WTC11 (cell line): ENCODE results near the gene CD276. TPM values are rescaled to one million over a fixed set of nuclear protein-coding genes. Genes with fewer than 3 reads are reported as not detected.
A peak's percentile ranks its signal among the peaks of the same experiment; 100 is the strongest.

Experiments used
- ATAC-seq: fragments of 200-7000 bp; cut with Tn5 transposase; 2 replicates; pipeline ENCODE4 v1.10.0; 2021; ENCODE audit warnings: mild to moderate bottlenecking, moderate library complexity
- CTCF ChIA-PET: fragments of 300-600 bp; sonication (Branson Sonifier 250); formaldehyde crosslinking; loops from one replicate; lab custom pipeline; 2021; ENCODE audit warnings: antibody characterized with exemption; lab: Charles Lee
- POLR2A ChIA-PET: fragments of 350-600 bp; sonication (Branson Sonifier 250); formaldehyde crosslinking; loops from one replicate; lab custom pipeline; 2021; ENCODE audit warnings: antibody characterized with exemption; lab: Charles Lee
- DNase-seq: peaks from one replicate; pipeline ENCODE4 v3.0.0; 2021; ENCODE audit warnings: low spot score
- H3K27ac Mint-ChIP-seq: 2 replicates; pipeline ENCODE4 v1.8.0; 2021; ENCODE audit warnings: mixed read lengths
- H3K27me3 Mint-ChIP-seq: 2 replicates; pipeline ENCODE4 v1.8.0; 2021; ENCODE audit warnings: low read depth, mild to moderate bottlenecking, moderate library complexity, mixed read lengths
- H3K36me3 Mint-ChIP-seq: 2 replicates; pipeline ENCODE4 v1.8.0; 2021; ENCODE audit warnings: mixed read lengths
- H3K4me1 Mint-ChIP-seq: 2 replicates; pipeline ENCODE4 v1.8.0; 2022; ENCODE audit warnings: mixed read lengths
- H3K4me3 Mint-ChIP-seq: 2 replicates; pipeline ENCODE4 v1.8.0; 2021; ENCODE audit warnings: mild to moderate bottlenecking, moderate library complexity, mixed read lengths
- H3K9me3 Mint-ChIP-seq: 2 replicates; pipeline ENCODE4 v1.8.0; 2021; ENCODE audit warnings: mixed read lengths
- AR ChIP-seq: fragments of 250-450 bp; sonication (Bioruptor Pico); IDR thresholded peaks from 2 replicates; pipeline ENCODE4 v1.9.0; 2021; ENCODE audit warnings: mild to moderate bottlenecking
- E2F4 ChIP-seq: sonication (generic); formaldehyde crosslinking; IDR thresholded peaks from 2 replicates; pipeline ENCODE4 v1.8.1; 2022; ENCODE audit warnings: low read depth, mild to moderate bottlenecking, moderate library complexity, missing genetic modification reagents, borderline replicate concordance
- FOXP1 ChIP-seq: sonication (generic); formaldehyde crosslinking; IDR thresholded peaks from 2 replicates; pipeline ENCODE4 v1.8.0; 2022; ENCODE audit warnings: missing genetic modification reagents, mild to moderate bottlenecking, moderate library complexity, borderline replicate concordance
- FOXP4 ChIP-seq: sonication (generic); formaldehyde crosslinking; IDR thresholded peaks from 2 replicates; pipeline ENCODE4 v1.8.0; 2022; ENCODE audit warnings: mild to moderate bottlenecking, missing genetic modification reagents
- GABPB1 ChIP-seq: sonication (generic); formaldehyde crosslinking; IDR thresholded peaks from 2 replicates; pipeline ENCODE4 v1.8.1; 2023; ENCODE audit warnings: mild to moderate bottlenecking, missing genetic modification reagents
- IRF1 ChIP-seq: sonication (generic); formaldehyde crosslinking; IDR thresholded peaks from 2 replicates; pipeline ENCODE4 v1.8.0; 2023; ENCODE audit warnings: missing genetic modification reagents
- KAT7 ChIP-seq: sonication (generic); formaldehyde crosslinking; IDR thresholded peaks from 2 replicates; pipeline ENCODE4 v1.8.1; 2023; ENCODE audit warnings: missing genetic modification reagents, mild to moderate bottlenecking, borderline replicate concordance
- NFE2L1 ChIP-seq: sonication (generic); formaldehyde crosslinking; IDR thresholded peaks from 2 replicates; pipeline ENCODE4 v1.8.1; 2023; ENCODE audit warnings: missing genetic modification reagents
- NFYB ChIP-seq: sonication (generic); formaldehyde crosslinking; conservative IDR thresholded peaks from 2 replicates; pipeline ENCODE4 v1.8.0; 2022; ENCODE audit warnings: low read depth, missing genetic modification reagents
- NR2C2 ChIP-seq: sonication (generic); formaldehyde crosslinking; IDR thresholded peaks from 2 replicates; pipeline ENCODE4 v1.8.0; 2022; ENCODE audit warnings: mild to moderate bottlenecking, missing genetic modification reagents
- NR3C1 ChIP-seq: sonication (generic); formaldehyde crosslinking; conservative IDR thresholded peaks from 2 replicates; pipeline ENCODE4 v1.8.1; 2023; ENCODE audit warnings: low read depth, mild to moderate bottlenecking, missing genetic modification reagents
- PRDM15 ChIP-seq: sonication (generic); formaldehyde crosslinking; IDR thresholded peaks from 2 replicates; pipeline ENCODE4 v1.8.0; 2022; ENCODE audit warnings: missing genetic modification reagents
- SMAD4 ChIP-seq: sonication (generic); formaldehyde crosslinking; IDR thresholded peaks from 2 replicates; pipeline ENCODE4 v1.8.0; 2022; ENCODE audit warnings: mild to moderate bottlenecking, missing genetic modification reagents
- ZNF121 ChIP-seq: sonication (generic); formaldehyde crosslinking; IDR thresholded peaks from 2 replicates; pipeline ENCODE4 v1.8.0; 2023; ENCODE audit warnings: missing genetic modification reagents
- ZNF232 ChIP-seq: sonication (generic); formaldehyde crosslinking; IDR thresholded peaks from 2 replicates; pipeline ENCODE4 v1.8.0; 2022; ENCODE audit warnings: mild to moderate bottlenecking, missing genetic modification reagents
- ZNF281 ChIP-seq: sonication (generic); formaldehyde crosslinking; IDR thresholded peaks from 2 replicates; pipeline ENCODE4 v1.8.0; 2023; ENCODE audit warnings: mild to moderate bottlenecking, missing genetic modification reagents
- total RNA-seq: library from RNA; stranded (reverse); gene quantifications from 3 replicates; pipeline ENCODE4 v1.2.3, GENCODE V29; 2021

The CD276 gene
- total RNA-seq, 1 experiment from 2014 or later, result 153 TPM

- ATAC-seq (no peak), DNase-seq (no peak)
- Mint-ChIP-seq H3K27me3 (no peaks in the 10 kb centered on the region), H3K36me3 (peaks cover 2% of the 10 kb centered on the region; the same call in 1 of the 2 replicates), H3K4me1 (peaks cover 30% of the 10 kb centered on the region), H3K9me3 (no peaks in the 10 kb centered on the region), H3K4me3 (no peak overlapping the region)
- ChIA-PET POLR2A (no interaction called here), CTCF (interaction anchor here (0.7 to 6.9 kb wide), 6 partner anchors 9 to 52 kb away, joined by 4 to 53 read pairs (median 7); no protein-coding TSS in a partner anchor)
- TF ChIP-seq GABPB1 (no peak), PRDM15 (CRISPR knock-in tag) (no peak), FOXP1 (no peak), FOXP4 (CRISPR knock-in tag) (no peak), AR (CRISPR knock-in tag) (no peak), E2F4 (CRISPR knock-in tag) (no peak), NFYB (CRISPR knock-in tag) (no peak), ZNF232 (CRISPR knock-in tag) (no peak), KAT7 (no peak), NFE2L1 (CRISPR knock-in tag) (no peak)
- TF ChIP-seq, all 79 proteins: peak for 0
- no peak overlapping the region for H3K27ac Mint-ChIP-seq
Measured at GRCh38 chr15:73688455-73688854, 4.3 kb downstream of the CD276 start.

- ATAC-seq (peak; percentile 98), DNase-seq (peak; percentile 70)
- no peak for TF ChIP-seq NR3C1 (CRISPR knock-in tag)
- TF ChIP-seq PRDM15 (CRISPR knock-in tag), result peak; percentile 92
- TF ChIP-seq ZNF281 (CRISPR knock-in tag), result 0 out of 2 replicates have a peak, but pooled peaks have one; percentile 59
- TF ChIP-seq SMAD4, result no peak
- no peak for TF ChIP-seq IRF1
- TF ChIP-seq NR2C2 (CRISPR knock-in tag), result no peak
- TF ChIP-seq ZNF121 (CRISPR knock-in tag), result peak; percentile 98
- Mint-ChIP-seq H3K4me1 (peaks cover 43% of the 10 kb centered on the region), H3K27me3 (no peaks in the 10 kb centered on the region), H3K27ac (no peak overlapping the region), H3K9me3 (no peaks in the 10 kb centered on the region), H3K4me3 (no peak overlapping the region), H3K36me3 (peaks cover 2% of the 10 kb centered on the region; the same call in 1 of the 2 replicates)
- ChIA-PET CTCF (interaction anchor here (0.7 to 2.2 kb wide), 15 partner anchors 8 to 387 kb away, joined by 3 to 39 read pairs (median 5); partner anchors contain the start of genes INSYN1 and NPTN), POLR2A (interaction anchor here (0.6 to 0.7 kb wide), 2 partner anchors 8 to 59 kb away, joined by 3 read pairs; no protein-coding TSS in a partner anchor)
Measured at GRCh38 chr15:73691396-73691795, 7.2 kb downstream of the CD276 start.
